Keratinocyte (primary cell): Measurements from ENCODE around the gene GPR183.

Experiments used
- CTCF ChIP-seq, 3 experiments: IDR thresholded peaks in 1 of 3; conservative IDR thresholded peaks in 1 of 3; optimal IDR thresholded peaks in 1 of 3; 2 replicates in 2 of 3; 3 replicates in 1 of 3; pipeline versions ENCODE3 to v1.5.1; 2011; ENCODE audit warnings: low read length in 3 of 3, mild to moderate bottlenecking in 3 of 3, moderate library complexity in 2 of 3, control low read depth in 1 of 3, inconsistent platforms in 1 of 3; ENCODE audit not compliant: insufficient read depth in 2 of 3; ENCODE audit errors: extremely low read depth in 1 of 3
- EZH2 ChIP-seq: IDR thresholded peaks from one replicate; pipeline ENCODE4 v1.6.1; 2012; ENCODE audit warnings: inconsistent platforms, mild to moderate bottlenecking, low read length, moderate library complexity

- TF ChIP-seq CTCF (optimal IDR thresholded peaks at IDR 0.05 in 1 of 3, IDR thresholded peaks at IDR 0.05 in 1 of 3, conservative IDR thresholded peaks at IDR 0.05 in 1 of 3; ENCODE audit: extremely low read depth in 1 of 3, insufficient read depth in 2 of 3, low read length in 3 of 3): no peak
- TF ChIP-seq EZH2: no peak
These were observed 16.3 kb downstream of the GPR183 start for GRCh38 chr13:99290894-99291293.
